Right lobe of liver (tissue), 4 donors: Measurements from ENCODE around the gene TRNT1.

Experiments
- POLR2A ChIP-seq: fragments of 450-650 bp; IDR thresholded peaks from one replicate; pipeline ENCODE4 v1.6.1; 2017; ENCODE audit warnings: antibody characterized with exemption, mild to moderate bottlenecking
- TF ChIP-seq, protein P1 (sequence below), 4 donors: fragments of 200-600 bp in 3 of 4; fragments of 450-650 bp in 1 of 4; IDR thresholded peaks; one replicate each; pipeline versions ENCODE4 v1.5.1 to v1.8.0; 2016 to 2022; ENCODE audit warnings: antibody characterized with exemption in 4 of 4, mild to moderate bottlenecking in 2 of 4
- donor health status: DM: no; HTN: no; CAD: no.
- donor health status: DM: no; HTN: no; CAD: no.
- donor health status: DM: no; HTN: yes; CAD: no.

DNA sequence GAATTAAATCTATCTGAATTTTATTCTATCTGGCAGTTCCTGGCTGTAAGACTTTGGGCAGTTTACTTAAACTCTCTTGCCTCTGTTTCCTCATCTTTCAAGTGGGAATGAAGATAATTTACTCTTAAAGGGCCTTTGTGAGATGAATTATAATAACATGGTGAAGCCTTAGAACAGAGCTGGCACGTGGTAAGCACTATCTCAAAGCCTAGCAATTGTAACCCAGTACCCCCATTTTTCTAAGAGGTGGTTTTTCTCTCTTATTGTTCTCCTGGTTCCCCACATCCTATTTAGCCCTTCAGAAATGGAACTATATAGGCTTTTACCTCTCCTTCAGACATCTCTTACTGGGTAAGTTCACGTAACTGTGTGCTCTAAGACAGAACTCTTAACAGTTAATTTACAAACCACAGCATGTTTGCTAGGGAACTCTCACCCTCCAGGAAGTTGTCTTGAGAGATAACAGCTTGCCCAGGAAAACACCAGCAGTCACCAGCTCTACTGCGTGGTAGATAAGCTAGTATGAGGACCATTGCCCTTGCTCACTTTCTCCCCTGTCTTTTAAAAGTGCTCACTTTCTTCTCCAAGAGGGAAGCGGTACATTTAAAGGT, 65.0 kb downstream of the TRNT1 start:
- TF ChIP-seq, protein P1, sequence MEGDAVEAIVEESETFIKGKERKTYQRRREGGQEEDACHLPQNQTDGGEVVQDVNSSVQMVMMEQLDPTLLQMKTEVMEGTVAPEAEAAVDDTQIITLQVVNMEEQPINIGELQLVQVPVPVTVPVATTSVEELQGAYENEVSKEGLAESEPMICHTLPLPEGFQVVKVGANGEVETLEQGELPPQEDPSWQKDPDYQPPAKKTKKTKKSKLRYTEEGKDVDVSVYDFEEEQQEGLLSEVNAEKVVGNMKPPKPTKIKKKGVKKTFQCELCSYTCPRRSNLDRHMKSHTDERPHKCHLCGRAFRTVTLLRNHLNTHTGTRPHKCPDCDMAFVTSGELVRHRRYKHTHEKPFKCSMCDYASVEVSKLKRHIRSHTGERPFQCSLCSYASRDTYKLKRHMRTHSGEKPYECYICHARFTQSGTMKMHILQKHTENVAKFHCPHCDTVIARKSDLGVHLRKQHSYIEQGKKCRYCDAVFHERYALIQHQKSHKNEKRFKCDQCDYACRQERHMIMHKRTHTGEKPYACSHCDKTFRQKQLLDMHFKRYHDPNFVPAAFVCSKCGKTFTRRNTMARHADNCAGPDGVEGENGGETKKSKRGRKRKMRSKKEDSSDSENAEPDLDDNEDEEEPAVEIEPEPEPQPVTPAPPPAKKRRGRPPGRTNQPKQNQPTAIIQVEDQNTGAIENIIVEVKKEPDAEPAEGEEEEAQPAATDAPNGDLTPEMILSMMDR (IDR thresholded peaks at IDR 0.05): no peak
- TF ChIP-seq POLR2A: no peak
